T-helper 2 cell (primary cell): ENCODE measurements around the gene JAK1.

ENCODE experiments used
- DNase-seq, 5 experiments: peaks; one replicate each; pipeline versions ENCODE4 v3.0.0 to v3.0.0-alpha.2; 2012 to 2022

The JAK1 gene

GRCh38 chr1:64887689-64888217 is 78.6 kb downstream of the JAK1 start:
- no peak for DNase-seq

DNA sequence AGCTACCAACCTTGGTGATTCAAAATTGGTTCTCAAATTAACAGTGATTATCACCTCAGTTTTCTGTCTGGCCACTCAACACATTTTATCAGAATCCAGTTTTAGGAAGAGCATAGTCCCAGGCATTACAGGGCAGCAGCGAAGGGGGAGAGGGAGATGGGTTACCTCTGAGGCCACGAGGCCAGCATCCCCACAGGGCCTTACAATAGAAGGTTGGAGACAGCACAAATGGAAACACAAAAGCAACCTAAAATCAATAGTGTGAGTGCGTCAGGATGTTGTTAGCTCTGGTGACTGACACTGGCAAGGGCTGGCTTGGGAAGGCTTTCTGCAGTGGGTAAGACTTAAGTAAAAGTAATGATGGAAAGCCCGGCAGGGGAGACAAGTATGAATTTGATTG is 79.5 kb downstream of the JAK1 start:
- no peak for DNase-seq

DNA sequence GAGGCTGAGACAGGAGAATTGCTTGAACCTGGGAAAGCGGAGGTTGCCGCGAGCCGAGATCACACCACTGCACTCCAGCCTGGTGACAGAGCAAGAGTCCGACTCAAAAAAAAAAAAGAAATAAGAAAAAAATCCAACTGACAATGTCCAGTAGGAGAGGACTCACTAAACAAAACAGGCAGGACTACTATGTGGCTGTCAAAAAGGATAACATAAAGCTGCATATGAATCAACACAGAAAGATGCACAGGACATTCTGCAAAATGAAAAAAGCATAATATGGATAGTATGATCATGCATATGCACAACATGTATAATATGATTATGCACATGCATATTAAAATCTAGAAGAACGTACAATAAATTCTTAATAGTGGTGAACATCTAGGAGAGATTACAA is 80.7 kb downstream of the JAK1 start:
- DNase-seq: no peak

GRCh38 chr1:64884261-64885040 is 81.9 kb downstream of the JAK1 start:
- no peak for DNase-seq

DNA sequence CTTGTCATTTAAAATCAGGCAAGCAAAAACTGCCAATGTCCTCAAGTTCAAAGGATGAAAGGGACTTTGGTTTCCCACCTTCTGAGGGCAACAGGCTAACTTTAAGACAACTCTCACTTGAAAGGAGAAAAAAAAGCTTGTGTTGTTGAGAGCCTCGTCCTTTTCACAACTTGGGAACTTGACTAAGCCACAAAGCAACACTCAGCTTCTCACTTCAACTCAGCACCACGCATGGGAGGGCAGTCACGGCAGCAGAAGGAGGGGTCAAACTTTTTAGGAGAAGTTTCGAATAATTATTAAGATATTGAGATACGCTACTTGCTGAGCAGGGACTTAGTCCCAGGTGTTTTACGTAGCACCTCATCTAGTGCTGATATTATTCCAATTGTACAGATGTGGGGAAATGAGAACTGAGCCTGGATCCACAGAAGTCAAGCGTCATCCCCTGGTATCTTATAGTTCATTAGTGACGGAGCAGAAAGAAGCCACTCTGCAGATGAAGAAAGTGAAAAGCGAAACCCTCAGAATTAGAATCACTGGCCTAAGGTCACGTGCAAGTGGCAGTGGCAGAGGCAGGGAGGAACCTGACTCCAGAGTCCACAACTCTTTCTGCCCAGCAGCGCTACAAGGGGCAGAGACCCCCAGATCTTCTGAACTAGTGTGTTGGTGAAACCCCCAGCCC is 83.6 kb downstream of the JAK1 start:
- DNase-seq: peak in 1 of 5 experiments; percentile 31

DNA sequence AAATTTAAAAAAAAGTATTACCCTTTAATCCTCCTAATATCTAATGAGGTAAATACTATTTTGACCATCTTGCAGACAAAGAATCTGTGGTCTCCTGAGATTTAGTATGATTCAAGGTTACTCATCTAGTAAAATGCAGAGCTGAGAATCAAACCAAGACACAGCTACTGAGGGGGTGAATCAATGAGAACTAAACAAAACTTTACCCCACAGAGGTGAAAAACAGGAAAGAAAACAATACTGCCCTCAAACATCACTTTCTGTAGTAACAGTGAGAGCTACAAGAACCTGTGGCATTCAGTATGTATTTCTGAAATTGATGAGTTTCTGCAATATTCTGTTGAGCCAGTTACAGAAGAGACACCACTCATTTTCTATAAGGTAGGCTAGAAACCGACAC is 85.1 kb downstream of the JAK1 start:
- DNase-seq: no peak

- no peak for DNase-seq
These were observed 85.9 kb downstream of the JAK1 start for GRCh38 chr1:64880449-64880848.

DNA sequence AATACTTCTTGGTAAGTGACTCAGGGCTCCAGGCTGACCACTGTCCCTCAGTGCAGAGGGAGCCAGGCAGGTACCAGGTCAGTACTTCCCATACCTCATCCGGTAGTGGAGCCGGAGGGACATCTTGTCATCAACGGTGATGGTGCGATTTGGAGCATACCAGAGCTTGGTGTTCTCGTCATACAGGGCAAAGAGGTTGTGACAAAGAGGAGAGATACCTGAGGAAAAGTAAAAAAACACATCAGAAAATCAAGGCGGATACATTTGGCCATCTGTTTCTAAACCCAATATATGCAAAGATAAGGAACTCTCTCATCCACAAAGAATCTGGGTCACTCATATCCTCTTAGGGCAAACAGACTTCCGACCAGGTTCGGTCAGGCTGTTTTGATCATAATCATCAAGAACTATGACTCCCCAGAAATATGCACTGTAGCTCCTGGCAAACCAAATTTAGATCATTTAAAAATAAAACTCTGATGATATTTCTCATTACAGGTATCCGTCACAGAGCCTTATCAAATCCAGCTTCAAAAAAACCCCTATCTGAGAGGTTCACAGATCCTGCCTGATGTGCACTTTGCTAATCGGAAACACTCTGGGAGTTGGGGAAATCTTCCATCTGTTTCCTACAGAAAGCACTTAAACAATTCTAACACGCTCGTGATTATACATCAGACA is 87.3 kb downstream of the JAK1 start:
- no peak for DNase-seq

GRCh38 chr1:64878090-64878489 is 88.3 kb downstream of the JAK1 start:
- no peak for DNase-seq

GRCh38 chr1:64877598-64877997 is 88.8 kb downstream of the JAK1 start:
- DNase-seq: no peak

DNA sequence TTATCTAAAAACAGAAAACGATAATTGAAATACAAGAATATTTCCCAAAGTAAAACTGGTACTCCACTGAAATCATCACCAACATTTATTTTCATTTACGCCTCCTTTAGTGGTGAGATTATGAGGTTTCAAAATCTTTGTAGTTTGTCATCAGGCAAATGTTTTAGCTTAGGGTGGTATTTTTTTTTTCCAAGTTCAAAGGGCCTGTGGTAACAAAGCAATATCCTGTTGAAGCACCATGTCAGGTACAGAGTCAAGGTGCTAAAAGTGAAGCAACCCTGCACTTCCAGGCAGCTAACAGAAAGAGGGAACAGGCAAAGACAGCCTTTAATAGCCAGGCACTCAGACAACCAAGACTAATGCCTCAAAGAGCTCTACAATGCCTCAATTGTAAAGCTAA is 89.2 kb downstream of the JAK1 start:
- peak in 3 of 5 experiments; percentile 9 to 87 (median 63) for DNase-seq

DNA sequence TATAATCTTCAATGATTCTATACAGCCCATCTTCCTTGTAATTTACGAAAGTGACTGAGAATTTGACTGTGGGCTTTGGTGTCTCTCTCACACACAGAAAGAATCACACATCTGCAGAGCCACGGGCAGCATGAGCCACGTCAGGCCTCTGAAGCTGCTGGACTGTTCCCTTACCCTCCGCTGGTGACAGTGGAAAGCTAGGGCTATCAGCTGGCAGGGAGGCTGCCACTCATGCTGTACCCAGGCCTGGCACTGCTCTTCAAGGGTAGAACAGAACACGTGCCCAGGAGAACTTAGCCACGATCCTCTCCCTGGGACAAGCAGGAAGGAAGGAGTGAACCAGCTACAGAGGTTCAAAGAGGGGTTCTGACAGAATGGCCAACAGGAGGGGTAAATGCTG is 90.7 kb downstream of the JAK1 start:
- no peak for DNase-seq

GRCh38 chr1:64875101-64875500 is 91.2 kb downstream of the JAK1 start:
- no peak for DNase-seq

- no peak for DNase-seq
These were observed 91.7 kb downstream of the JAK1 start for GRCh38 chr1:64874666-64875065.

- no peak for DNase-seq
These were observed 92.8 kb downstream of the JAK1 start for GRCh38 chr1:64873576-64873975.

GRCh38 chr1:64872067-64872466 is 94.3 kb downstream of the JAK1 start:
- DNase-seq: no peak

DNA sequence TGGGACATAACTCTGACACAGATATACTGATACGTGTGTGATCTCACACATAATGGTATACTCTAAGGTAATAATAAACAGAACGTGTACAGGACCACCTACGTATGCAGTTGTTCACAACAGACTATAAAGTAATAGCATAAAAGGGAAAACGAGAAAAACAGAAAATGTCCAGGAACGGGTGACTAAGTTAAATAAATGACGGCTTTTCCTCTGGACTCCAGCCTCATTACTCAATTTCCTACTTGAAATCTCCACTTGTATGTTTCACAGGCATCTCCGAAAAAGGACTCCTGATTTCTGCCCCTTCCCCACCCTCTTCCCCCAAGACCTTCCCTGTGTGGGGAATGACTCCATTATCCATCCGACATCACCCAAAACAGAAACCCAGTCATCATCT is 95.1 kb downstream of the JAK1 start:
- no peak for DNase-seq

DNA sequence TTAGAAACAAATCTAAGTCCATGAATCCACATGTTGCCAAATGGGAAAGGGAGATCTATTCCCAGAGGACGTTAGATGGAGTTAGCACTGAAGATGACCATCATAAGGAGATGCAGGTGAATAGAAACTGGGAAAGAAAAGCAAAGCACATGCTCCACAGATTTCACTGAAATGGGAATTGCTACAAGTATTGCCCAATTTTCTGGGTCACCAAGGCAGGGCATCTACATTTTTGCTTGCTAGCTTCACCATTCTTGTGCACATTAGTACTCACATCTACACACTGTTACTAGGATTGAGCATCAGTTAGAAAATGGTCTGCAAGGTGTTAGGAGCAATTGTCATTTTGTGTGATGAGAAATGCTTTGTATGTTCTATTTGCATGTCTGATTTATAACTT is 99.1 kb downstream of the JAK1 start:
- DNase-seq: no peak

GRCh38 chr1:64866689-64867088 is 99.7 kb downstream of the JAK1 start:
- DNase-seq: no peak

GRCh38 chr1:64865105-64865757 is 101.1 kb downstream of the JAK1 start:
- DNase-seq: no peak

DNA sequence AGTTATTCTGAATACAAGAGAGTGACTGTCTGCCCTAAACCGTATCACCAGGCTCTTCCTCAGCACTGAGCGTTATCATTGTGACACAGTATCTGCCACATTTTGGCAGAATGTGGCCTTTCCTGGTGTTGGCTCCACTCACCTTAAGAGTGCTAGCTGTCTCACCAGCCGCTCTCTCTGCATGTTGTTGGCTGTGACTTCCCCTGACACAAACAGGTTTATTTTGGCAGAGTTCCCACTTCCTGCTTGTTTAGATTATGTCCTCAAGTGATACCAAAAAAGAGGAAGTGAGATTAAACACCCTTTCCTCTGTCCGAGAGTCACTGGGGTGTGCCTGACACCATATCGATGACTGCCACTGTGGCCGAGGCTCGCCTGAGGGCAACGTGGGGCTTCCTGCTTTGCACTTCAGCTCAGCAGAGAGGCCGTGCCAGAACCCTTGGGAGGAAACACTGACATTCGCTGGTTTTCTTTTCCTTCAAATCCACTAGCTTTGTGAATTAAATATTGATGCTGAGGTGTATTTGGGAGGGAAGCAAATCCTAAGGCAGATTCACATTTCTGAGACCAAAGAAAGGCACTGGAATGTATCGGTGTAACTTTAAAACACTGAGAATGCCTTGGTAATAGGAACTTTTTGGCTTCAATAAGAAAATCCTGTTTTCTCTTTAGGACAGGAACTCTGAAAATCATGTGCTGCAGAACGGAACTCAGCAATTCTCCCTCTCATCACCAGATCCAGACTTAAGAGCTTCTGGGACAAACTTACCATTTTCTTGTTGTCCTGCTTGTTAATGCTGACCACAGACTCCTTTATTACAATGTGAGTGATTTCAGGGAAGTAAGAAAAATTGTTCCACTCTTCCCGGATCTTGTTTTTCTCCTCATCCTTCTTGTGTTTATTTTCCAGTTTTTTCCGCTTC is 102.1 kb downstream of the JAK1 start:
- peak in 3 of 5 experiments; percentile 12 to 84 (median 78) for DNase-seq

GRCh38 chr1:64861611-64862010 is 104.7 kb downstream of the JAK1 start:
- DNase-seq: no peak
